HepG2 (cell line): ENCODE measurements around the gene LITAFD. TPM values are rescaled to one million over a fixed set of nuclear protein-coding genes. Genes with fewer than 3 reads are reported as not detected.

Source experiments
- SSRP1 ChIP-seq: IDR thresholded peaks from 2 replicates; pipeline ENCODE4 v1.6.1; 2016; ENCODE audit warnings: control low read depth
- ZNF329 ChIP-seq: sonication (generic); formaldehyde crosslinking; IDR thresholded peaks from 2 replicates; pipeline ENCODE4 v1.9.0; 2021; ENCODE audit warnings: low read depth, mild to moderate bottlenecking, missing genetic modification reagents
- ZNF446 ChIP-seq: sonication (generic); formaldehyde crosslinking; IDR thresholded peaks from 2 replicates; pipeline ENCODE4 v1.5.0; 2020; ENCODE audit warnings: mild to moderate bottlenecking, missing genetic modification reagents
- ZNF788 ChIP-seq: sonication (generic); formaldehyde crosslinking; IDR thresholded peaks from 2 replicates; pipeline ENCODE4 v1.5.0; 2020; ENCODE audit warnings: mild to moderate bottlenecking, missing genetic modification reagents, borderline replicate concordance
- polyA plus RNA-seq, 8 experiments: library from polyadenylated mRNA; depleted of rRNA in 3 of 8; stranded (reverse) in 7 of 8; unstranded in 1 of 8; fragments of >200 nt; fragmentation: Illumina TruSeq in 4 of 8; extraction: Trizol in 4 of 8; gene quantifications; 2 replicates each; pipeline versions ENCODE4 v1.2.1 to v1.2.3, GENCODE V29; 2011 to 2016; ENCODE audit warnings: low read depth in 4 of 8, missing spikeins in 1 of 8, mixed read lengths in 1 of 8; ENCODE audit not compliant: insufficient read depth in 1 of 8
- total RNA-seq, 5 experiments: library from RNA; depleted of rRNA; stranded (reverse); fragments of >200 nt; fragmentation: Illumina TruSeq; extraction: Trizol; gene quantifications; 2 replicates each; pipeline ENCODE4 v1.2.3, GENCODE V29; 2016; ENCODE audit warnings: low read depth in 1 of 5
- TF ChIP-seq, protein P1 (sequence below): IDR thresholded peaks from 2 replicates; pipeline ENCODE4 v1.6.1; 2016; ENCODE audit warnings: missing biosample characterization, missing genetic modification reagents, low read depth
- TF ChIP-seq, protein P2 (sequence below): sonication (generic); formaldehyde crosslinking; IDR thresholded peaks from 2 replicates; pipeline ENCODE4 v1.4.0; 2020; ENCODE audit warnings: missing genetic modification reagents
- TF ChIP-seq, protein P3 (sequence below), 2 experiments: IDR thresholded peaks; 2 replicates each; pipeline ENCODE4 v1.6.1; 2011 to 2012; ENCODE audit warnings: low read length in 2 of 2, borderline replicate concordance in 1 of 2, low read depth in 1 of 2, mild to moderate bottlenecking in 1 of 2, moderate library complexity in 1 of 2
- TF ChIP-seq, protein P4 (sequence below): sonication (generic); formaldehyde crosslinking; IDR thresholded peaks from 2 replicates; pipeline ENCODE4 v1.4.0; 2020; ENCODE audit warnings: missing genetic modification reagents
- TF ChIP-seq, protein P5 (sequence below): sonication (generic); formaldehyde crosslinking; conservative IDR thresholded peaks from 2 replicates; pipeline ENCODE4 v1.8.0; 2022; ENCODE audit warnings: missing genetic modification reagents
- TF ChIP-seq, protein P6 (sequence below): sonication (generic); formaldehyde crosslinking; IDR thresholded peaks from 2 replicates; pipeline ENCODE4 v1.5.0; 2020; ENCODE audit warnings: mild to moderate bottlenecking, missing genetic modification reagents

The LITAFD gene
- total and polyA plus RNA-seq, 2 of the 13 experiments (the other 11 are each of a cell fraction or from before 2014, with no cell fraction given) = not detected

DNA sequence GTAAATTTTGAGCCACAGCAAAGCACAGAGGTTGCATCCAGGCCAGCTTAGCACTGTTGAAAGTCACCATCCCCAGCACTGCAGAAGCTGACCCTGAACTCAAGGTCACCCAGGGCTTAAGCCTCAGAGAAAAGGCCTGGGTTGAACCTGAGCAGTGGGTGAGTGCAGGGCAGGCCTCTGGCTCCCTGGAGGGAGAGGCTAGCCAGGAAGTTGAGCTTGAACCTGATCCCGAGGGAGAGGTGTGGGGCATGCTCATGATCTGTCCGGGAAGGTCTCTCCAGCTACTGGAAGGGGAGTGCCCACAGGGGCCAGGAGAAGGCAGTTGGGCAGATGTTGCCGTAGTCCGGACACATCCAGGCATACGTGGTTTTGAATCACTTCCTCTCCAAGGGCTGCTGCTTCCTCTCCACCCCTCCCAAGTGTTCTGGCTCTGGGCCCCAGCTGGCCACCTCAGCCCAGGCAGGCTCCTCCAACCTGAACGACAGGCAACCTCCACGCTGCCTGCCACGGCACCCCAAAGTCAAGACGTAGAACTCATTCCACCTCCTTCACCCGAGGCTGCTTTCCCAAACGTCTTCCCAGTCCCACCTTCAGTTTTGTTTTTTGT is 31.8 kb upstream of the LITAFD start (continued):
- TF ChIP-seq, protein P1, sequence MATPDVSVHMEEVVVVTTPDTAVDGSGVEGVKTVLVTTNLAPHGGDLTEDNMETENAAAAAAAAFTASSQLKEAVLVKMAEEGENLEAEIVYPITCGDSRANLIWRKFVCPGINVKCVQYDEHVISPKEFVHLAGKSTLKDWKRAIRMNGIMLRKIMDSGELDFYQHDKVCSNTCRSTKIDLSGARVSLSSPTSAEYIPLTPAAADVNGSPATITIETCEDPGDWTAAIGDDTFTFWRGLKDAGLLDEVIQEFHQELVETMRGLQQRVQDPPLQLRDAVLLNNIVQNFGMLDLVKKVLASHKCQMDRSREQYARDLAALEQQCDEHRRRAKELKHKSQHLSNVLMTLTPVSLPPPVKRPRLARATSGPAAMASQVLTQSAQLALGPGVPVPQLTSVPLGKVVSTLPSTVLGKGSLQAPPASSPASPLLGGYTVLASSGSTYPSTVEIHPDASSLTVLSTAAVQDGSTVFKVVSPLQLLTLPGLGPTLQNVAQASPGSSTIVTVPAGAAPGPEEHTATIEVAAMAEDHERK = no peak
- TF ChIP-seq, protein P2, sequence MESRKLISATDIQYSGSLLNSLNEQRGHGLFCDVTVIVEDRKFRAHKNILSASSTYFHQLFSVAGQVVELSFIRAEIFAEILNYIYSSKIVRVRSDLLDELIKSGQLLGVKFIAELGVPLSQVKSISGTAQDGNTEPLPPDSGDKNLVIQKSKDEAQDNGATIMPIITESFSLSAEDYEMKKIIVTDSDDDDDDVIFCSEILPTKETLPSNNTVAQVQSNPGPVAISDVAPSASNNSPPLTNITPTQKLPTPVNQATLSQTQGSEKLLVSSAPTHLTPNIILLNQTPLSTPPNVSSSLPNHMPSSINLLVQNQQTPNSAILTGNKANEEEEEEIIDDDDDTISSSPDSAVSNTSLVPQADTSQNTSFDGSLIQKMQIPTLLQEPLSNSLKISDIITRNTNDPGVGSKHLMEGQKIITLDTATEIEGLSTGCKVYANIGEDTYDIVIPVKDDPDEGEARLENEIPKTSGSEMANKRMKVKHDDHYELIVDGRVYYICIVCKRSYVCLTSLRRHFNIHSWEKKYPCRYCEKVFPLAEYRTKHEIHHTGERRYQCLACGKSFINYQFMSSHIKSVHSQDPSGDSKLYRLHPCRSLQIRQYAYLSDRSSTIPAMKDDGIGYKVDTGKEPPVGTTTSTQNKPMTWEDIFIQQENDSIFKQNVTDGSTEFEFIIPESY (CRISPR knock-in tag) = peak; percentile 48
- peak; percentile 93 for TF ChIP-seq ZNF788 (CRISPR knock-in tag)
- no peak for TF ChIP-seq SSRP1 (CRISPR knock-in tag)
- TF ChIP-seq, protein P3, sequence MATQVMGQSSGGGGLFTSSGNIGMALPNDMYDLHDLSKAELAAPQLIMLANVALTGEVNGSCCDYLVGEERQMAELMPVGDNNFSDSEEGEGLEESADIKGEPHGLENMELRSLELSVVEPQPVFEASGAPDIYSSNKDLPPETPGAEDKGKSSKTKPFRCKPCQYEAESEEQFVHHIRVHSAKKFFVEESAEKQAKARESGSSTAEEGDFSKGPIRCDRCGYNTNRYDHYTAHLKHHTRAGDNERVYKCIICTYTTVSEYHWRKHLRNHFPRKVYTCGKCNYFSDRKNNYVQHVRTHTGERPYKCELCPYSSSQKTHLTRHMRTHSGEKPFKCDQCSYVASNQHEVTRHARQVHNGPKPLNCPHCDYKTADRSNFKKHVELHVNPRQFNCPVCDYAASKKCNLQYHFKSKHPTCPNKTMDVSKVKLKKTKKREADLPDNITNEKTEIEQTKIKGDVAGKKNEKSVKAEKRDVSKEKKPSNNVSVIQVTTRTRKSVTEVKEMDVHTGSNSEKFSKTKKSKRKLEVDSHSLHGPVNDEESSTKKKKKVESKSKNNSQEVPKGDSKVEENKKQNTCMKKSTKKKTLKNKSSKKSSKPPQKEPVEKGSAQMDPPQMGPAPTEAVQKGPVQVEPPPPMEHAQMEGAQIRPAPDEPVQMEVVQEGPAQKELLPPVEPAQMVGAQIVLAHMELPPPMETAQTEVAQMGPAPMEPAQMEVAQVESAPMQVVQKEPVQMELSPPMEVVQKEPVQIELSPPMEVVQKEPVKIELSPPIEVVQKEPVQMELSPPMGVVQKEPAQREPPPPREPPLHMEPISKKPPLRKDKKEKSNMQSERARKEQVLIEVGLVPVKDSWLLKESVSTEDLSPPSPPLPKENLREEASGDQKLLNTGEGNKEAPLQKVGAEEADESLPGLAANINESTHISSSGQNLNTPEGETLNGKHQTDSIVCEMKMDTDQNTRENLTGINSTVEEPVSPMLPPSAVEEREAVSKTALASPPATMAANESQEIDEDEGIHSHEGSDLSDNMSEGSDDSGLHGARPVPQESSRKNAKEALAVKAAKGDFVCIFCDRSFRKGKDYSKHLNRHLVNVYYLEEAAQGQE (IDR thresholded peaks at IDR 0.05; ENCODE audit: borderline replicate concordance in 1 of 2, low read depth in 1 of 2, low read length in 2 of 2) = no peak
- TF ChIP-seq ZNF329 (CRISPR knock-in tag) = no peak; the same call in none of the 2 replicates
- TF ChIP-seq ZNF446 (CRISPR knock-in tag) = no peak
- TF ChIP-seq, protein P4, sequence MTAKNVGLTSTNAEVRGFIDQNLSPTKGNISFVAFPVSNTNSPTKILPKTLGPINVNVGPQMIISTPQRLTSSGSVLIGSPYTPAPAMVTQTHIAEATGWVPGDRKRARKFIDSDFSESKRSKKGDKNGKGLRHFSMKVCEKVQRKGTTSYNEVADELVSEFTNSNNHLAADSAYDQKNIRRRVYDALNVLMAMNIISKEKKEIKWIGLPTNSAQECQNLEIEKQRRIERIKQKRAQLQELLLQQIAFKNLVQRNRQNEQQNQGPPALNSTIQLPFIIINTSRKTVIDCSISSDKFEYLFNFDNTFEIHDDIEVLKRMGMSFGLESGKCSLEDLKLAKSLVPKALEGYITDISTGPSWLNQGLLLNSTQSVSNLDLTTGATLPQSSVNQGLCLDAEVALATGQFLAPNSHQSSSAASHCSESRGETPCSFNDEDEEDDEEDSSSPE (CRISPR knock-in tag) = peak; percentile 69; the same call in 1 of the 2 replicates
- TF ChIP-seq, protein P5, sequence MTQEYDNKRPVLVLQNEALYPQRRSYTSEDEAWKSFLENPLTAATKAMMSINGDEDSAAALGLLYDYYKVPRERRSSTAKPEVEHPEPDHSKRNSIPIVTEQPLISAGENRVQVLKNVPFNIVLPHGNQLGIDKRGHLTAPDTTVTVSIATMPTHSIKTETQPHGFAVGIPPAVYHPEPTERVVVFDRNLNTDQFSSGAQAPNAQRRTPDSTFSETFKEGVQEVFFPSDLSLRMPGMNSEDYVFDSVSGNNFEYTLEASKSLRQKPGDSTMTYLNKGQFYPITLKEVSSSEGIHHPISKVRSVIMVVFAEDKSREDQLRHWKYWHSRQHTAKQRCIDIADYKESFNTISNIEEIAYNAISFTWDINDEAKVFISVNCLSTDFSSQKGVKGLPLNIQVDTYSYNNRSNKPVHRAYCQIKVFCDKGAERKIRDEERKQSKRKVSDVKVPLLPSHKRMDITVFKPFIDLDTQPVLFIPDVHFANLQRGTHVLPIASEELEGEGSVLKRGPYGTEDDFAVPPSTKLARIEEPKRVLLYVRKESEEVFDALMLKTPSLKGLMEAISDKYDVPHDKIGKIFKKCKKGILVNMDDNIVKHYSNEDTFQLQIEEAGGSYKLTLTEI (CRISPR knock-in tag) = no peak
- TF ChIP-seq, protein P6, sequence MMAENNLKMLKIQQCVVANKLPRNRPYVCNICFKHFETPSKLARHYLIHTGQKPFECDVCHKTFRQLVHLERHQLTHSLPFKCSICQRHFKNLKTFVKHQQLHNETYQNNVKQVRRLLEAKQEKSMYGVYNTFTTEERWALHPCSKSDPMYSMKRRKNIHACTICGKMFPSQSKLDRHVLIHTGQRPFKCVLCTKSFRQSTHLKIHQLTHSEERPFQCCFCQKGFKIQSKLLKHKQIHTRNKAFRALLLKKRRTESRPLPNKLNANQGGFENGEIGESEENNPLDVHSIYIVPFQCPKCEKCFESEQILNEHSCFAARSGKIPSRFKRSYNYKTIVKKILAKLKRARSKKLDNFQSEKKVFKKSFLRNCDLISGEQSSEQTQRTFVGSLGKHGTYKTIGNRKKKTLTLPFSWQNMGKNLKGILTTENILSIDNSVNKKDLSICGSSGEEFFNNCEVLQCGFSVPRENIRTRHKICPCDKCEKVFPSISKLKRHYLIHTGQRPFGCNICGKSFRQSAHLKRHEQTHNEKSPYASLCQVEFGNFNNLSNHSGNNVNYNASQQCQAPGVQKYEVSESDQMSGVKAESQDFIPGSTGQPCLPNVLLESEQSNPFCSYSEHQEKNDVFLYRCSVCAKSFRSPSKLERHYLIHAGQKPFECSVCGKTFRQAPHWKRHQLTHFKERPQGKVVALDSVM = peak; percentile 67
